Left ventricle myocardium inferior (tissue), 1 donor: ENCODE results near the gene EPHA10. TPM values are rescaled to one million over a fixed set of nuclear protein-coding genes. Genes with fewer than 3 reads are reported as not detected.

Experiments
- DNase-seq: peaks from one replicate; pipeline ENCODE4 v3.0.0-alpha.2; 2020
- H3K27ac ChIP-seq: fragments of 200-600 bp; replicated peaks from 2 replicates; pipeline ENCODE4 v1.8.0; 2021
- H3K27me3 ChIP-seq: fragments of 200-600 bp; 2 replicates; pipeline ENCODE4 v1.8.0; 2021; ENCODE audit warnings: low read depth
- H3K36me3 ChIP-seq: fragments of 200-600 bp; 2 replicates; pipeline ENCODE4 v1.8.0; 2021
- H3K4me1 ChIP-seq: fragments of 200-600 bp; 2 replicates; pipeline ENCODE4 v1.8.0; 2021
- H3K4me3 ChIP-seq: fragments of 200-600 bp; 2 replicates; pipeline ENCODE4 v1.8.0; 2021; ENCODE audit warnings: mild to moderate bottlenecking, moderate library complexity
- H3K9me3 ChIP-seq: fragments of 200-600 bp; replicated peaks from 2 replicates; pipeline ENCODE4 v1.8.0; 2021
- intact Hi-C: fragments of 100-400 bp; cut with micrococcal nuclease; formaldehyde crosslinking; loops from one replicate; pipeline ENCODE4 v1.11.0; 2022
- long read RNA-seq: library from polyadenylated mRNA; unstranded; transcript quantifications from one replicate; pipeline ENCODE4 v2.0.0, GENCODE V29; 2021
- total RNA-seq: library from RNA; stranded (reverse); fragmentation: NEBNext Ultra II Directional; extraction: Animal tissue kit (Norgen Biotek cat#: 25700); gene quantifications from one replicate; pipeline ENCODE4 v1.2.1, GENCODE V29; 2021
- TF ChIP-seq, protein P1 (sequence below): fragments of 200-600 bp; IDR thresholded peaks from 2 replicates; pipeline ENCODE4 v1.8.0; 2021; ENCODE audit warnings: antibody characterized with exemption, mild to moderate bottlenecking, borderline replicate concordance
- donor health status: DM: no; HTN: yes; CAD: no; lungs with severe emphysema.

The EPHA10 gene
- 0.14 TPM for total RNA-seq
- long read RNA-seq: 0 reads

GRCh38 chr1:37764888-37765441 is at the start of gene EPHA10:
EPHA10 (minus strand) TSS chr1:37765120; CDS start chr1:37765066, 54 bp downstream.
- Histone ChIP-seq H3K27me3 (peaks cover 99% of the 10 kb centered on the region), H3K9me3 (no peaks in the 10 kb centered on the region), H3K4me3 (no peak within 1 kb of the TSS), H3K4me1 (no peaks in the 10 kb centered on the region), H3K36me3 (no peaks in the 10 kb centered on the region), H3K27ac (no peak within 1 kb of the TSS)
- TF ChIP-seq, protein P1, sequence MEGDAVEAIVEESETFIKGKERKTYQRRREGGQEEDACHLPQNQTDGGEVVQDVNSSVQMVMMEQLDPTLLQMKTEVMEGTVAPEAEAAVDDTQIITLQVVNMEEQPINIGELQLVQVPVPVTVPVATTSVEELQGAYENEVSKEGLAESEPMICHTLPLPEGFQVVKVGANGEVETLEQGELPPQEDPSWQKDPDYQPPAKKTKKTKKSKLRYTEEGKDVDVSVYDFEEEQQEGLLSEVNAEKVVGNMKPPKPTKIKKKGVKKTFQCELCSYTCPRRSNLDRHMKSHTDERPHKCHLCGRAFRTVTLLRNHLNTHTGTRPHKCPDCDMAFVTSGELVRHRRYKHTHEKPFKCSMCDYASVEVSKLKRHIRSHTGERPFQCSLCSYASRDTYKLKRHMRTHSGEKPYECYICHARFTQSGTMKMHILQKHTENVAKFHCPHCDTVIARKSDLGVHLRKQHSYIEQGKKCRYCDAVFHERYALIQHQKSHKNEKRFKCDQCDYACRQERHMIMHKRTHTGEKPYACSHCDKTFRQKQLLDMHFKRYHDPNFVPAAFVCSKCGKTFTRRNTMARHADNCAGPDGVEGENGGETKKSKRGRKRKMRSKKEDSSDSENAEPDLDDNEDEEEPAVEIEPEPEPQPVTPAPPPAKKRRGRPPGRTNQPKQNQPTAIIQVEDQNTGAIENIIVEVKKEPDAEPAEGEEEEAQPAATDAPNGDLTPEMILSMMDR: no peak
- intact Hi-C loops: no loop called here
- DNase-seq: no peak

DNA sequence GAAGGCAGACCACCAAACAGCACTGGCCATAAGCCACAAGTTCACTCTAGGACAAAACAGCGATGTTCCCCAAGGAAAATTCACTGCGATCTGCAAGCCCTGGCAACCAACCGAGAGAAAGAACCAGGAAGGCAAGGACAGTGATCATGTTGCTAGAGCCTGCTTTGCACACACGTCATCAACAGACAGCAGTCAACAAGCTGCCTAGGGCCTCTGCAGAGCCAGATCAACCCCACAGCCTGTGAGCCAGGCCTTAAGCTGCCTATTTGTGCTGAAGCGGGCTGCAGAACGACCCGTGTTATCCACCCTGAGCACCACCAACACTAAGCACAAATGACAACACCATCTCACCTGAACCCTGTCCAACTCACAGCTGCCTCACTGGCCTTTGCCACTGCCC is 49.3 kb upstream of the EPHA10 start:
- H3K9me3 ChIP-seq: no peaks in the 10 kb centered on the region
- H3K4me3 ChIP-seq: no peak overlapping the region
- no peak for DNase-seq
- H3K27ac ChIP-seq: no peak overlapping the region
- H3K4me1 ChIP-seq: peaks cover 28% of the 10 kb centered on the region
- intact Hi-C loops: no loop called here
- H3K27me3 ChIP-seq: no peaks in the 10 kb centered on the region
- H3K36me3 ChIP-seq: peaks cover 45% of the 10 kb centered on the region
- TF ChIP-seq, protein P1: no peak

GRCh38 chr1:37813529-37814145 is 48.7 kb upstream of the EPHA10 start:
- TF ChIP-seq, protein P1: no peak
- Histone ChIP-seq H3K4me1 (peaks cover 34% of the 10 kb centered on the region), H3K4me3 (no peak overlapping the region), H3K9me3 (no peaks in the 10 kb centered on the region), H3K27ac (no peak overlapping the region), H3K36me3 (peaks cover 39% of the 10 kb centered on the region), H3K27me3 (no peaks in the 10 kb centered on the region)
- DNase-seq: no peak
- intact Hi-C loops: no loop called here

GRCh38 chr1:37811027-37811655 is 46.2 kb upstream of the EPHA10 start:
- H3K27me3 ChIP-seq: no peaks in the 10 kb centered on the region
- intact Hi-C loops: no loop called here
- H3K4me3 ChIP-seq: no peak overlapping the region
- TF ChIP-seq, protein P1: peak; percentile 83
- peak; percentile 48 for DNase-seq
- no peak overlapping the region for H3K27ac ChIP-seq
- peaks cover 25% of the 10 kb centered on the region for H3K36me3 ChIP-seq
- peaks cover 48% of the 10 kb centered on the region for H3K4me1 ChIP-seq
- no peaks in the 10 kb centered on the region for H3K9me3 ChIP-seq

DNA sequence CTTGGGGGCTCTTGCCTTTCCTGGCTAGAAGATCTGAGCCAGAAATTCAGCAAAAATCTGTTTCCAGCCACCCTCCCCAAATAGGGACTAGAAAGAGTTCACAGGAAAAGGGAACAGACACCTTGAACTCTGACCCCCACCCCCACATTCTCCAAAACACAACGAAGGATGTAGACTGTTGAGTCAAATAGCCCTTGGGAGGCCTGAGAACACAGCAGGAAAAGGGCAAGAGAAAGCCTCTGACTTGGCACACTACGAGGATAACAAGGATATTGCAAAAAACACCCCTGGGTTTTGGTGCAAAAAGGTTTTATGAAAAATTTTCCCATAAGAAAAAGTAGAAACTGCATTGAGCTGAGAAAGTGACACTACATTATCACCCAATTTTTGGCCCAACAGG is 45.0 kb upstream of the EPHA10 start:
- Histone ChIP-seq H3K27ac (peak overlapping the region; percentile 98), H3K27me3 (no peaks in the 10 kb centered on the region), H3K4me3 (no peak overlapping the region), H3K36me3 (peaks cover 26% of the 10 kb centered on the region), H3K9me3 (no peaks in the 10 kb centered on the region), H3K4me1 (peaks cover 50% of the 10 kb centered on the region)
- TF ChIP-seq, protein P1: no peak
- intact Hi-C loops: no loop called here
- no peak for DNase-seq
